ENCODE measurements around the gene REV1.
A peak's percentile ranks its signal among the peaks of the same experiment; 100 is the strongest.
"Not testable (repeated sequence)": the region's sequence is repeated elsewhere in the genome, so short reads cannot be mapped to it uniquely, and the experiment has no call there.

The REV1 gene

GRCh38 chr2:99399063-99399462 lies 90.8 kb downstream of the REV1 start:
- no peak for DNase-seq

GRCh38 chr2:99398303-99398702 lies 91.5 kb downstream of the REV1 start:
- no peak for DNase-seq

DNA sequence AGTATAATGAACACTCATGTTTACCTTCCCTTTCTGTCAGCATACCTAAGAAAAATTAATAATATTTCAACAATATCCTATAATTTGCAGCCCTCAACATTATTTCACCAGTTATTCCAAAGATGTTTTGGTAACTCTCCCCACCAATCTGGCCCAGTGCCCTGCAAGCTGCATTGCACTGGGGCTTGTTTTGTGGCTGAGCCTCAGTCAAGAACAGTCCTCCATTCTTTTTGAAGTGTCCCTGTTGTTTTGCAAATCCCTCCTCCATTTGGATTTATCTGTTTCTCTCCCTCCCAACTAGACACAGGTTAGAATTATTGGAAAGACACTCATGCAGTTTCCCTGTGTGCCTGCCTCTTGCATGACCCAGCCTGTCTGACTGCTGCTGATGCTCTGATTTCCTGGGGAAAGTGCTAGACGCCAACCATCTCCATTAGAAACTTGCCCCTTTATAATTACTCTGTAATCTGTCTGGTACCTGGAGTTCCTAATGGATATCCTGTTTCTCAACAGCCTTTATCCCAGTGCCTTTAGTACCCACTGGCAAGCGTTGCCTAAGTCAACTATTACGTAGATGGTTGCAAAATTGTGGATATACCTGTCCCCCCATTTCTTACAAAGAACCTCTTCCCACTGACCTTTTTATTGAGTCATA lies 92.4 kb downstream of the REV1 start:
- DNase-seq = no peak

- peak; percentile 9 for DNase-seq
Measured at GRCh38 chr2:99395589-99396130, 94.2 kb downstream of the REV1 start.

GRCh38 chr2:99389946-99390345 lies 99.9 kb downstream of the REV1 start:
- no peak for DNase-seq

GRCh38 chr2:99389371-99389770 lies 100.4 kb downstream of the REV1 start:
- no peak for DNase-seq

DNA sequence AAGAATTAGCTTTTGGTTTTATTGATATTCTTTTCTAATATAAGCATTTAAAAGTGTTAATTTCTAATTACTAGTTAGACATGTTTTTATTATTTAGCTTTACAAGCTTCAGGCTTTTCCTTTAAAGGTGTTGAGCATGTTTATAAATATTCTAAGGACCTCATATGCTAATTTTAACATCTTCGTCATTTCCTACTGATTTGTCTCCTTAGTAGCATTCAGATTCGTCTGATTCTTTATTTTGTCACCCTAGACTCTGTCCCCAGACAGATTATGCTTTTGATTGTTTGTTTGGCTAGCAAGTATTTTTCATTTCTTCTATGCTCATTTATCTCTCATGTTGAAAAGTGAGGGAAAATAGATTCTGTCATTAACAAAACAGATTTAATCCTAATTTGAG lies 100.9 kb downstream of the REV1 start:
- DNase-seq = no peak

GRCh38 chr2:99386011-99386410 lies 103.8 kb downstream of the REV1 start:
- DNase-seq = no peak

DNA sequence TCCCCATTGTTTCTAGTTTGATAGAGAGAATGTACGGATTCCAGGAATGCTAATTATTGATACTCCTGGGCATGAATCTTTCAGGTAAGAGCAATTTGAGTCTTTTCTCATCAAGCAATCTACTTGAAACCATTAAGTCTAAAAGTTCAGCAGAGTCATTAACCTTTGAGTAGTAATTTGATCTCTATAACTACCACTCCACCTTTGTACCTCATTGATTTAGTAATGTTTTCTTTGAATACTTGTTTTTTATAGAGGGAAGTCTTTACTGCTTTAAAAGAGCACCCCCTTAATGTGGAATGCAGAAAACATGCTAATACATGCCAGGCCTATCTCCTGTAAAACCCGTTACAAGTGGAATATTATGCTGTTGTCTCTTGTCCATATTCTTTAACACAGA lies 107.7 kb downstream of the REV1 start:
- no peak for DNase-seq

- no peak for DNase-seq
Measured at GRCh38 chr2:99380376-99381010, 109.3 kb downstream of the REV1 start.

DNA sequence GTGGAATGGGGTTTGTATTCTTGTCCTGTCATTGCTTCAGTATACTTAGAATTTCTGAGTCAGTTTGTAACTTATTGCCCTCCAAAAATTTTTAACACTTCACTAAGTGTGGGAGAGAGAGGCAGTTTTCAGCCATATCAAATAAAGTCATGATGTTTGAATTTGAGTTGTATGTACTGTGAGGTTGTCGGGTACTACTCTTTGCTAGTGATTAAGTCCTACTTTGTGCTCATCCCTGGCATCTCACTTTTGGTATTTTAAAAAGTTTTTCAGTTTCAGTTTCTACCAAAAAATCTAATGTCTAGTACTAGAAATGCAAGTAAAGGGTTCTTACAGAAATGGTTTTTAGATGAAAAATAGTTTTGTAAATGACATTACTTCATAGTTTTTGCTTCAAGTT lies 111.9 kb downstream of the REV1 start:
- no peak for DNase-seq

DNA sequence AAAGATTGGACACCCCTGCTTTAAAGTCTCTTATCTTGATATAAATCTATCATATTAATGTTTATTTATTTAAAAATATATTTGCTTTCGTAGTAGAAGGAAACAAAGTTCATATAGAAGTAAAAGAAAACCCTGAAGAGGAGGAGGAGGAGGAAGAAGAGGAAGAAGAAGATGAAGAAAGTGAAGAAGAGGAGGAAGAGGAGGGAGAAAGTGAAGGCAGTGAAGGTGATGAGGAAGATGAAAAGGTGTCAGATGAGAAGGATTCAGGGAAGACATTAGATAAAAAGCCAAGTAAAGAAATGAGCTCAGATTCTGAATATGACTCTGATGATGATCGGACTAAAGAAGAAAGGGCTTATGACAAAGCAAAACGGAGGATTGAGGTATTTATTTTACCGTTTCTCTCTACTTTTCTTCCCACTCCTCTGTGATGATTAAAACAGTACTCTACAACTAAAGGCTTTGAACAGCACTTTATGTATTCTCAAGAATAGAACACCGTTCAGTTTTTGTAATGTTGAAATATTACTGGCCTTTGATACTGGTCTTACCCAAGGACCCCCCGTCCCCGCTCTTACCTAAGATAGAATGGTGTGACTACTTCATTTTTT lies 113.5 kb downstream of the REV1 start:
- DNase-seq = no peak

DNA sequence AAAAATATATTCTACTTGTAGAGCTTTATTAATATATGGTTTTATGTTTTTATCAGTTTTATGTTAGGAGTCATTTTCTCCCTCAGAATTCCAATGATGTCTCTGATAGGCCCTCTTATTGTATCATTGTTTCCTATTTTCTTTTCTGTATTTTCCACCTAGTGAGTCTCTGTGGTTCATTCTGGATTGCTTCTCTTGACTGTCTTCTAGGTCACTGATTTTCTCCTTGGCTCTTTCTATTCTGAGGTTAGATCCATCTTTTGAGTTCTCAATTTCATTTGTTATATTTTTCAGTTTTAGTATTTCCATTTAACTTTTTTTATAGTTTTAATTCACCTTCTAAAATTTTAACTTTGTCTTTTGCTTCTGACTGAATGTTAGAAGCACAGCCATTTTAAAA lies 115.1 kb downstream of the REV1 start:
- DNase-seq = no peak

- DNase-seq = no peak
Measured at GRCh38 chr2:99373144-99373543, 116.7 kb downstream of the REV1 start.

GRCh38 chr2:99368854-99369253 lies 121.0 kb downstream of the REV1 start:
- not testable (repeated sequence) for DNase-seq

GRCh38 chr2:99365661-99366060 lies 124.2 kb downstream of the REV1 start:
- no peak for DNase-seq

DNA sequence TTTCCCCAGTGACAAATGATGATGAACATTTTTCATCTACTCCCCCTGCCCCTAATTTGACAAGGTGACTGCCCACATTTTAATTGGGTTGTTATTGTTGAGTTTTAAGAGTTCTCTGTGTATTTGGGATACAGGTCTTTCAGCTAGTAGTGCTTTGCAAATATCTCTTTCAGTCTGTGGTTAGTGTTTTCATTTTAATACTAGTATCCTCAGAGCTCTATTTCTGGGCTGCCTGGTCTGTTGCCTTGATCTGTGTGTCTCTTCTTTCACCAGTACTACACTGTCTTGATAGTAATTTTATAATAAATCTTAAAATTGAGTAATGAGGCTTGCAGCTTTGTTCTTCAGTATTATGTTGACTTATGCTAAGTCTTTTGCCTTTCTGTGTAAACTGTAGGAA lies 133.0 kb downstream of the REV1 start:
- no peak for DNase-seq

DNA sequence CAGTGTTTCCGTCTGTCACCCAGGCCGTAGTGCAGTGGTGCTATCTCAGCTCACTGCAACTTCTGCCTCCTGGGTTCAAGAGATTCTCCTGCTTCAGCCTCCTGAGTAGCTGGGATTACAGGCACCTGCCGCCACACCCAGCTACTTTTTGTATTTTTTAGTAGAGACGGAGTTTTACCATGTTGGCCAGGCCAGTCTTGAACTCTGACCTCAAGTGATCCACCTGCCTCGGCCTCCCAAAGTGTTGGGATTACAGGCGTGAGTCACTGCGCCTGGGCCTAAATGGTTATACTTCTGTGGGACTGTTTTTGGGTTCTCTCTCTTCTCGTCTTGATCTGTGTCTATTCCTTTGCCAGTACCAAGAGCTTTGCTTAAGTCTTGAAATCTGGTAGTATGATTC lies 135.0 kb downstream of the REV1 start:
- DNase-seq = not testable (repeated sequence)

DNA sequence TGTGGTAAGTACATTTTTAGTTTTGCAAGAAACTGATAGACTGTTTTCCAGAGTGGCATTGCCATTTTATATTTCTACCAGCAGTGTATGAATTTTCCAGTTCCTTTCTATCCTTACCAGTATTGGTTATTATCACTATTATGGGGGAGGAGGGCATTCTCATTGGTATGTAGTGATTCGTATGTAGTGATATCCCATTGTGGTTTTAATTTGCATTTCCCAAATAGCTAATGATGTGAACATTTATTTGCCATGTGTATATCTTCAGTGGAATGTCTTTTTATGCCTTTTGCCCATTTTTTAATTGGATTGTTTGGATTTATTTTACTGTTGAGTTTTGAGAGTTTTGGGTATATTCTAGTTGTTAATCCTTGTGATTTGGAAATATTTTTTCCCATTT lies 135.7 kb downstream of the REV1 start:
- DNase-seq = peak; percentile 40
